Measurements from ENCODE around the gene KCNH1.

DNA sequence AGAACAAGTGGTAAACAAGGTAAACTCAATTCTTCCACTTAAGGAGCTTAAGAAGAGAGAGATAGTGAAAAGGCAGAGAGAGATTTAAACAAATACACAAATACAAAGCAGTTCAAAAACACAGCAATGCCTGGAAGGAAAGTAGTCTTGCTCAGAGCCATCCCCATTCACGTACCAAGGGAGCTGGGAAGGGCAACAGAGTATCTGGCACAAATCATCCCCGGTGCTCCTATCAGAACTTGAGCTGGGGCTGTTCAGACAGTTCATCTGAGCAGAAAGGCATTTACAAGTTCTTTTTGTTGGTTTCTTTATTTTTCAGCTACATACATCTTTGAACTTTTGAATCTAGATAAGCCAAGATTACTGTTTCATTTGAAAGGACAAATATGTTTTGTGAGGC, 233.9 kb downstream of the KCNH1 start:
- TF ChIP-seq, protein P1, sequence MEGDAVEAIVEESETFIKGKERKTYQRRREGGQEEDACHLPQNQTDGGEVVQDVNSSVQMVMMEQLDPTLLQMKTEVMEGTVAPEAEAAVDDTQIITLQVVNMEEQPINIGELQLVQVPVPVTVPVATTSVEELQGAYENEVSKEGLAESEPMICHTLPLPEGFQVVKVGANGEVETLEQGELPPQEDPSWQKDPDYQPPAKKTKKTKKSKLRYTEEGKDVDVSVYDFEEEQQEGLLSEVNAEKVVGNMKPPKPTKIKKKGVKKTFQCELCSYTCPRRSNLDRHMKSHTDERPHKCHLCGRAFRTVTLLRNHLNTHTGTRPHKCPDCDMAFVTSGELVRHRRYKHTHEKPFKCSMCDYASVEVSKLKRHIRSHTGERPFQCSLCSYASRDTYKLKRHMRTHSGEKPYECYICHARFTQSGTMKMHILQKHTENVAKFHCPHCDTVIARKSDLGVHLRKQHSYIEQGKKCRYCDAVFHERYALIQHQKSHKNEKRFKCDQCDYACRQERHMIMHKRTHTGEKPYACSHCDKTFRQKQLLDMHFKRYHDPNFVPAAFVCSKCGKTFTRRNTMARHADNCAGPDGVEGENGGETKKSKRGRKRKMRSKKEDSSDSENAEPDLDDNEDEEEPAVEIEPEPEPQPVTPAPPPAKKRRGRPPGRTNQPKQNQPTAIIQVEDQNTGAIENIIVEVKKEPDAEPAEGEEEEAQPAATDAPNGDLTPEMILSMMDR (IDR thresholded peaks at IDR 0.05), result no peak
- TF ChIP-seq FOSL2 (IDR thresholded peaks at IDR 0.05; ENCODE audit: borderline replicate concordance, low read depth), result no peak
- no peak for TF ChIP-seq ELF1 (IDR thresholded peaks at IDR 0.05)
- TF ChIP-seq SMC3 (IDR thresholded peaks at IDR 0.05; ENCODE audit: low read depth, low read length), result no peak
- TF ChIP-seq FOXJ3 (CRISPR knock-in tag; IDR thresholded peaks at IDR 0.05), result no peak
- TF ChIP-seq EZH2phosphoT487 (IDR thresholded peaks at IDR 0.05; ENCODE audit: borderline replicate concordance, low read depth), result no peak
- TF ChIP-seq TCF12 (IDR thresholded peaks at IDR 0.05), result no peak
- TF ChIP-seq RCOR1 (IDR thresholded peaks at IDR 0.05; ENCODE audit: low read length), result no peak
